Hippocampal formation (tissue), 2 donors: ENCODE results near the gene MAPRE2.
"Not testable (repeated sequence)": the region's sequence is repeated elsewhere in the genome, so short reads cannot be mapped to it uniquely, and the experiment has no call there.

ENCODE experiments used
- DNase-seq, 2 donors: peaks; one replicate each; lab custom pipeline; 2025; lab: John Stamatoyannopoulos, UW

MAPRE2 gene

GRCh38 chr18:35091841-35092240 is 50.6 kb downstream of the MAPRE2 start:
- DNase-seq: no peak

GRCh38 chr18:35095983-35096676 is 54.9 kb downstream of the MAPRE2 start:
- DNase-seq: no peak

GRCh38 chr18:35096677-35097011 is 55.4 kb downstream of the MAPRE2 start:
- no peak for DNase-seq

- no peak for DNase-seq
These were observed 56.0 kb downstream of the MAPRE2 start for GRCh38 chr18:35097195-35097594.

GRCh38 chr18:35097763-35098162 is 56.5 kb downstream of the MAPRE2 start:
- no peak for DNase-seq

- DNase-seq: no peak
These were observed 58.7 kb downstream of the MAPRE2 start for GRCh38 chr18:35099911-35100310.

GRCh38 chr18:35104391-35105051 is 63.3 kb downstream of the MAPRE2 start:
- no peak for DNase-seq

GRCh38 chr18:35106013-35106844 is 65.0 kb downstream of the MAPRE2 start:
- DNase-seq: no peak

GRCh38 chr18:35106845-35107148 is 65.6 kb downstream of the MAPRE2 start:
- DNase-seq: no peak

GRCh38 chr18:35107216-35107615 is 66.0 kb downstream of the MAPRE2 start:
- DNase-seq: no peak

- DNase-seq: not testable (repeated sequence)
These were observed 66.9 kb downstream of the MAPRE2 start for GRCh38 chr18:35108088-35108487.

GRCh38 chr18:35110059-35110458 is 68.8 kb downstream of the MAPRE2 start:
- DNase-seq: no peak

GRCh38 chr18:35110554-35111485 is 69.6 kb downstream of the MAPRE2 start:
- no peak for DNase-seq

- DNase-seq: no peak
These were observed 71.5 kb downstream of the MAPRE2 start for GRCh38 chr18:35112696-35113095.

- no peak for DNase-seq
These were observed 73.1 kb downstream of the MAPRE2 start for GRCh38 chr18:35114305-35114704.

GRCh38 chr18:35116784-35117318 is 75.6 kb downstream of the MAPRE2 start:
- DNase-seq: no peak

- DNase-seq: no peak
These were observed 76.2 kb downstream of the MAPRE2 start for GRCh38 chr18:35117372-35117771.

- peak in 1 of 2 donors; percentile 50 for DNase-seq
These were observed 76.8 kb downstream of the MAPRE2 start for GRCh38 chr18:35117951-35118411.

- no peak for DNase-seq
These were observed 77.4 kb downstream of the MAPRE2 start for GRCh38 chr18:35118641-35119040.

GRCh38 chr18:35121038-35121437 is 79.8 kb downstream of the MAPRE2 start:
- no peak for DNase-seq

GRCh38 chr18:35121531-35121930 is 80.3 kb downstream of the MAPRE2 start:
- no peak for DNase-seq
